CD4-positive, alpha-beta T cell (primary cell): Measurements from ENCODE around the gene ZNF775. TPM values are rescaled to one million over a fixed set of nuclear protein-coding genes. Genes with fewer than 3 reads are reported as not detected.
A peak's percentile ranks its signal among the peaks of the same experiment; 100 is the strongest.

ENCODE experiments used
- ATAC-seq: fragments of 200-7000 bp; cut with Tn5 transposase; one replicate; pipeline ENCODE4 v1.10.0; 2022; ENCODE audit warnings: mild to moderate bottlenecking; ENCODE audit not compliant: poor library complexity
- CTCF ChIA-PET: fragments of 350-600 bp; sonication (Branson Sonifier 250); formaldehyde crosslinking; loops from one replicate; lab custom pipeline; 2021; ENCODE audit warnings: antibody characterized with exemption, inconsistent platforms; lab: Charles Lee
- POLR2A ChIA-PET: fragments of 350-600 bp; sonication (Branson Sonifier 250); formaldehyde crosslinking; loops from one replicate; lab custom pipeline; 2021; ENCODE audit warnings: antibody characterized with exemption, inconsistent platforms; lab: Charles Lee
- DNase-seq, 14 experiments: peaks; one replicate each; pipeline ENCODE4 v3.0.0-alpha.2; 2013 to 2020; ENCODE audit warnings: mixed read lengths in 2 of 14
- H3K27ac ChIP-seq, 2 donors: one replicate each; pipeline versions ENCODE4 v1.5.1 to v1.7.0; 2013; ENCODE audit warnings: low read length in 2 of 2, low read depth in 1 of 2, mild to moderate bottlenecking in 1 of 2
- H3K27me3 ChIP-seq, 2 experiments: 1 replicate in 1 of 2; 2 replicates in 1 of 2; pipeline versions ENCODE4 v1.6.1 to v1.7.0; 2013; ENCODE audit warnings: low read length in 2 of 2, control low read depth in 1 of 2, mild to moderate bottlenecking in 1 of 2, moderate library complexity in 1 of 2; ENCODE audit not compliant: insufficient read depth in 2 of 2, control insufficient read depth in 1 of 2
- H3K36me3 ChIP-seq: one replicate; pipeline ENCODE4 v1.6.1; 2013; ENCODE audit warnings: low read length, control low read depth; ENCODE audit not compliant: insufficient read depth
- H3K4me1 ChIP-seq: one replicate; pipeline ENCODE4 v1.6.1; 2013; ENCODE audit warnings: low read length, control low read depth; ENCODE audit not compliant: insufficient read depth
- H3K4me3 ChIP-seq: one replicate; pipeline ENCODE4 v1.5.1; 2013; ENCODE audit warnings: mild to moderate bottlenecking, low read length, moderate library complexity
- H3K9me3 ChIP-seq, 2 experiments: 1 replicate in 1 of 2; 2 replicates in 1 of 2; pipeline versions ENCODE4 v1.6.1 to v1.7.0; 2013; ENCODE audit warnings: low read length in 2 of 2, mild to moderate bottlenecking in 2 of 2, control low read depth in 1 of 2, moderate library complexity in 1 of 2; ENCODE audit not compliant: control insufficient read depth in 1 of 2, insufficient read depth in 1 of 2
- H3K27ac Mint-ChIP-seq: one replicate; pipeline ENCODE4 v1.8.0; 2020; ENCODE audit warnings: mixed read lengths
- H3K27me3 Mint-ChIP-seq: one replicate; pipeline ENCODE4 v1.8.0; 2021; ENCODE audit warnings: mixed read lengths
- H3K36me3 Mint-ChIP-seq: one replicate; pipeline ENCODE4 v1.8.0; 2021; ENCODE audit warnings: low read depth, mixed read lengths
- H3K4me1 Mint-ChIP-seq: one replicate; pipeline ENCODE4 v1.8.0; 2021; ENCODE audit warnings: low read depth, mixed read lengths
- H3K4me3 Mint-ChIP-seq: one replicate; pipeline ENCODE4 v1.8.0; 2020; ENCODE audit warnings: mild to moderate bottlenecking, mixed read lengths
- H3K9me3 Mint-ChIP-seq: one replicate; pipeline ENCODE4 v1.8.0; 2020; ENCODE audit warnings: mixed read lengths
- intact Hi-C, 2 experiments: fragments of 100-400 bp; cut with DNase I in 1 of 2; cut with micrococcal nuclease in 1 of 2; formaldehyde crosslinking; loops; one replicate each; pipeline versions ENCODE4 v1.15.1 to v1.9.0; 2023 to 2025; cut with DNase I, micrococcal nuclease
- total RNA-seq, 174 experiments: library from RNA in 2 of 174; stranded (reverse) in 2 of 174; gene quantifications; one replicate each; pipeline ENCODE4 v1.2.3 and lab custom pipeline; 2021 to 2026
- TF ChIP-seq, protein P1 (sequence below): fragments of 200-600 bp; IDR thresholded peaks from one replicate; pipeline ENCODE4 v1.8.0; 2022; ENCODE audit warnings: antibody characterized with exemption, mild to moderate bottlenecking

ZNF775 gene
- total RNA-seq, 2 experiments from 2014 or later = 0.38 to 0.45 TPM

DNA sequence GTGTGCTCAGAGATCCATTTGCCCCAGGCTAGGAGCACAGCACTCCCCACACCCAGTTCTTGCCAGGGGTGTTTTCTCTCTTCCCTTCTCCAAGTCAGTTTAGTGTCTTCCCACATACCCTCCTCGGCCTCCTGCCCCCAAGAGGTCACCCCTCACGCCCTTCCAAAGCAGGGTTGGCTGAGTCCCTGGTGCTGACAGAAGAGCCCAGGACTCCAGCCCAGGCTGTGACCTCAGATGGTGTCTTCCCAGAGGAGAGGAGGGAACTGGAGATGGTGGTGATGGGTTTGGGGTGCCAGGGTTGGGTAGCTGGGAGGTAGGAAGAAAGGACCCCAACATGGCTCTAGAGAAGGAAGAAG, 19.8 kb downstream of the ZNF775 start:
- H3K9me3 Mint-ChIP-seq = no peaks in the 10 kb centered on the region
- no peak overlapping the region for H3K4me3 Mint-ChIP-seq
- Histone ChIP-seq H3K4me3 (no peak overlapping the region), H3K36me3 (peaks cover 10% of the 10 kb centered on the region), H3K4me1 (peaks cover 15% of the 10 kb centered on the region), H3K27me3 (no peaks in the 10 kb centered on the region), H3K9me3 (no peaks in the 10 kb centered on the region), H3K27ac (no peak overlapping the region)
- H3K36me3 Mint-ChIP-seq = peaks cover 5% of the 10 kb centered on the region
- ChIA-PET CTCF (no interaction called here), POLR2A (no interaction called here)
- DNase-seq (no peak), ATAC-seq (no peak)
- H3K4me1 Mint-ChIP-seq = peaks cover 23% of the 10 kb centered on the region
- no peaks in the 10 kb centered on the region for H3K27me3 Mint-ChIP-seq
- intact Hi-C loops = no loop called here
- TF ChIP-seq, protein P1, sequence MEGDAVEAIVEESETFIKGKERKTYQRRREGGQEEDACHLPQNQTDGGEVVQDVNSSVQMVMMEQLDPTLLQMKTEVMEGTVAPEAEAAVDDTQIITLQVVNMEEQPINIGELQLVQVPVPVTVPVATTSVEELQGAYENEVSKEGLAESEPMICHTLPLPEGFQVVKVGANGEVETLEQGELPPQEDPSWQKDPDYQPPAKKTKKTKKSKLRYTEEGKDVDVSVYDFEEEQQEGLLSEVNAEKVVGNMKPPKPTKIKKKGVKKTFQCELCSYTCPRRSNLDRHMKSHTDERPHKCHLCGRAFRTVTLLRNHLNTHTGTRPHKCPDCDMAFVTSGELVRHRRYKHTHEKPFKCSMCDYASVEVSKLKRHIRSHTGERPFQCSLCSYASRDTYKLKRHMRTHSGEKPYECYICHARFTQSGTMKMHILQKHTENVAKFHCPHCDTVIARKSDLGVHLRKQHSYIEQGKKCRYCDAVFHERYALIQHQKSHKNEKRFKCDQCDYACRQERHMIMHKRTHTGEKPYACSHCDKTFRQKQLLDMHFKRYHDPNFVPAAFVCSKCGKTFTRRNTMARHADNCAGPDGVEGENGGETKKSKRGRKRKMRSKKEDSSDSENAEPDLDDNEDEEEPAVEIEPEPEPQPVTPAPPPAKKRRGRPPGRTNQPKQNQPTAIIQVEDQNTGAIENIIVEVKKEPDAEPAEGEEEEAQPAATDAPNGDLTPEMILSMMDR = no peak
- no peak overlapping the region for H3K27ac Mint-ChIP-seq

DNA sequence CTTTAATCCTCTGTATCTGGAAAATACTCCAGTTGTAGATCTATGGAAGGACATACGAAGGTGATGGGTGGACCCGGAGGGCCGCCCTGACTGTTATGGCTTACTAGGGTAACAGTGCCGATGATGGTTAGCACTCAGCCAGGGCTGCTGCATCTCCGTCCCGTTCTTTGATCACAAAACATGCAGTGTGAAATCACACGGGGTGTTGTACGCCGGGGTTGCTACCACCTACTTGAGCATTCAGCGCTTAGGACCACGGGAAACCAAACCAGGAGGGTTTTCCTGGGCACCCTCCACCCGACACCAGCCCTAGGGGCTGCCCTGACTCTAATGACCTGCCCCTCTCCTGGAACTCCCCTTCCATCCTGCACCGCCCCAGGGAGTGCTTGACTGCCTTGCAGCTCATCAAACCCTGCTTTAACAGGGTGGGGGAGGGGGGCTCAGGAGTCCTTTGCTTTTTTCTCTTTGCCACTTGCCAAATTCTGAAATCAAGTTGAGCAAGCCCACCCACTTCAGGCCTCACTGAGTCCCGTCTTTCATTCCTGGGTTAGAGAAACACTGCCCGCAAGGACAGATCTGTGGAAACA, 20.4 kb downstream of the ZNF775 start:
- intact Hi-C loops = no loop called here
- ATAC-seq = no peak
- no peak overlapping the region for H3K4me3 Mint-ChIP-seq
- H3K9me3 Mint-ChIP-seq = no peaks in the 10 kb centered on the region
- H3K27ac ChIP-seq = no peak overlapping the region
- H3K4me1 ChIP-seq = peaks cover 20% of the 10 kb centered on the region
- H3K36me3 ChIP-seq = peaks cover 10% of the 10 kb centered on the region
- no peaks in the 10 kb centered on the region for H3K27me3 Mint-ChIP-seq
- TF ChIP-seq, protein P1 = no peak
- H3K27me3 ChIP-seq = no peaks in the 10 kb centered on the region
- ChIA-PET POLR2A (no interaction called here), CTCF (no interaction called here)
- no peaks in the 10 kb centered on the region for H3K9me3 ChIP-seq
- DNase-seq = no peak
- no peak overlapping the region for H3K4me3 ChIP-seq
- H3K4me1 Mint-ChIP-seq = peaks cover 25% of the 10 kb centered on the region
- peaks cover 5% of the 10 kb centered on the region for H3K36me3 Mint-ChIP-seq
- no peak overlapping the region for H3K27ac Mint-ChIP-seq

DNA sequence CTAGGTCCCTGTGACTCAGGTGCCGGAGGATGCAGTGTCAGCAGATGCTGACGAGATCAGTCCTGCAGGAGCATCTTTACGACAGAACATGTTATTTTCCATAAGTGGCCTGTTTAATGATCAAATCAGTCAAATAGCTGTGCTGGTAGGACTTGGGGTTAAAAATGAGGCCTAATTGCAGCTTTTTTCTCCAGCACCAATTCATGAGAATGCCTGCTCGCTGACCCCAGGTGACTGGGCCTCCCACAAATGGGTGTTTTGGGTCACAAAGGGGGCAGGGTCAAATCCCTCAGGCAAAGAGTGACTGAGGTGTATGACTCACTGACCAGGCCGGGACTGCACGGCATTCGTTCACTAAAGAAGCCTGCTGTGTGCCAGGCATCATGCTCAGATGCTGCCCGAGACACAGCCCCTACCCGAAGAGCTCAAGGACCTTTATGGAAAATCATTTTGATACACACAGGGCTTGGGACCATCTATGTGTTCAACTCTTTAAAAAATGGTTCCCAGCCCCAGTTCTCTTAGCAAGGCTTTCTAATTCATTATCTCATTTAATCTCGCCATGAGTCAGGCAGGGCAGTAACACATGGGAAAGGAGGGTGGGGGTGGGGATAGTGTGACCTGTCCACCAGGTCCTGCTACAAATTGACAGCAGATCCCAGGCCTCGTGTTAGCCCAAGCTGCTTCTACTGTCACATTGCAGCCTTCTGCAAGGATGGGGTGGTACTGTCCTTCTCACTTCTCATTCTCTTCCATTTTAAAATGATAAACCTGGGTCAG, 21.1 kb downstream of the ZNF775 start:
- ChIA-PET CTCF (no interaction called here), POLR2A (no interaction called here)
- intact Hi-C loops = no loop called here
- H3K4me3 Mint-ChIP-seq = no peak overlapping the region
- no peaks in the 10 kb centered on the region for H3K27me3 ChIP-seq
- H3K27ac Mint-ChIP-seq = no peak overlapping the region
- ATAC-seq (no peak), DNase-seq (peak in 1 of 14 experiments; percentile 1)
- H3K36me3 ChIP-seq = peaks cover 10% of the 10 kb centered on the region
- no peak overlapping the region for H3K4me3 ChIP-seq
- no peaks in the 10 kb centered on the region for H3K9me3 ChIP-seq
- TF ChIP-seq, protein P1 = no peak
- H3K27me3 Mint-ChIP-seq = no peaks in the 10 kb centered on the region
- peaks cover 23% of the 10 kb centered on the region for H3K4me1 ChIP-seq
- peaks cover 21% of the 10 kb centered on the region for H3K4me1 Mint-ChIP-seq
- no peak overlapping the region for H3K27ac ChIP-seq
- H3K36me3 Mint-ChIP-seq = peaks cover 5% of the 10 kb centered on the region
- H3K9me3 Mint-ChIP-seq = no peaks in the 10 kb centered on the region
